Stimulated activated CD8-positive, alpha-beta memory T cell treated with anti-CD3 and anti-CD28 coated beads, Interleukin-12 subunit alpha, Interleukin-12 subunit beta, amount 100 ng/mL, for 24 hours (primary cell): Measurements from ENCODE around the gene CD4.
A peak's percentile ranks its signal among the peaks of the same experiment; 100 is the strongest.
"Not testable (repeated sequence)": the region's sequence is repeated elsewhere in the genome, so short reads cannot be mapped to it uniquely, and the experiment has no call there.

ENCODE experiments used
- DNase-seq: peaks from one replicate; pipeline ENCODE4 v3.0.0-alpha.2; 2020; ENCODE audit errors: extremely low read depth

CD4 gene

DNA sequence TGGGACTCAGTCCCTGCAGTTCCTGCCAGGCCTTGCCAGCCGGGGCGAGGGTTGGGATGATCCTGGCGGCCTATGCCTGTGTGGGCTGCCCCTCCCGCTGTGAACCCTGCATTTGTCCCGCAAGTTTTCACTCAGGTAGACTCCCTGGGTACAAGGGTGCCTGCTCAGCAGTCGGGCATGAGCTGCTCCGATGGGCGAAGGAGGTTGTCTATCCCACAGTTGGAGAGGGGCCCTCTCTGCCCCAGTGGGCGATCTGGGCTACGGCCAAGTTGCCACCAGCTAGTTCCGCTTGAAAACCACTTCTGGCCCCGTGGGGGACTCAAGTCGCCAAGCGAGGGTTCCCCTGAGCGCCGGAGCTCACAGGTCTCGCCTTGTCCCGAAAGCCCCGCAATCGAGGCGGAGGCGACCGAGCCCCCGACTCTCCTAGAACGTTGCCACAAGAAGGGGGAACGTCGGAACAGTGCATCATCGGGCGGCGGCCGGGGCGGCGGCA is 77.6 kb downstream of the CD4 start:
- no peak for DNase-seq

DNA sequence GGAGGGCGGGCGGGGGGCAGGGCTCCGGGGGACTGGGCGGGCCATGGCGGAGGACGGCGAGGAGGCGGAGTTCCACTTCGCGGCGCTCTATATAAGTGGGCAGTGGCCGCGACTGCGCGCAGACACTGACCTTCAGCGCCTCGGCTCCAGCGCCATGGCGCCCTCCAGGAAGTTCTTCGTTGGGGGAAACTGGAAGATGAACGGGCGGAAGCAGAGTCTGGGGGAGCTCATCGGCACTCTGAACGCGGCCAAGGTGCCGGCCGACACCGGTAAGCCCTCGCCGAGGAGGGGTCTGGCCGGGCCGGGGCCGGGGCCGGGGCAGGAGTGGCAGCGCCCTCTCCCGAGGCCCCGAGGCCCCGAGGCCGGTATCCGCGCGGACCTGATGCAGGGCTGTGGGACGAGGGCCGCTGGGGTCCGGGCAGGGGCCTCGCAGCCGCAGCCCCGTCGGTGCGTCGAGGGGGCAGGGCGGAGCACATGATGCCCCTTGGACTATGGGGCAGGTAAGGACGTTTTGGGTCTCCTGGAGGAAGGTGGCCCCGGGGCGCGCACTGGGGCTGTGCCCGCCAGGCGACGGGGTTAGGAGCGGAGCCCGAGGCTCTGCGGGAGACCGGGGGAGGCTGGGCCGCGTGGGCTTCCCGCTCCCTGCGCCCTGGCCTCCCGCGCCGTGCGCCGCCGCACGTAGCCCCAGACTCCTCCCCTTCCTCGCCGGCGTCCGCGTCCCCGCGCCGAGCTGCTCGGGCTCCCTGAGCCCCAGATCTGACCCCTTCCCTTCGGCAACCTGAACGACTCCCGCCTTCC is 78.3 kb downstream of the CD4 start, which contains the start of gene TPI1:
TSS of gene TPI1 (plus strand) at position 119 of the 798 bp plus-strand sequence. CDS start at position 155, 36 bp downstream.
- DNase-seq = peak; percentile 58

DNA sequence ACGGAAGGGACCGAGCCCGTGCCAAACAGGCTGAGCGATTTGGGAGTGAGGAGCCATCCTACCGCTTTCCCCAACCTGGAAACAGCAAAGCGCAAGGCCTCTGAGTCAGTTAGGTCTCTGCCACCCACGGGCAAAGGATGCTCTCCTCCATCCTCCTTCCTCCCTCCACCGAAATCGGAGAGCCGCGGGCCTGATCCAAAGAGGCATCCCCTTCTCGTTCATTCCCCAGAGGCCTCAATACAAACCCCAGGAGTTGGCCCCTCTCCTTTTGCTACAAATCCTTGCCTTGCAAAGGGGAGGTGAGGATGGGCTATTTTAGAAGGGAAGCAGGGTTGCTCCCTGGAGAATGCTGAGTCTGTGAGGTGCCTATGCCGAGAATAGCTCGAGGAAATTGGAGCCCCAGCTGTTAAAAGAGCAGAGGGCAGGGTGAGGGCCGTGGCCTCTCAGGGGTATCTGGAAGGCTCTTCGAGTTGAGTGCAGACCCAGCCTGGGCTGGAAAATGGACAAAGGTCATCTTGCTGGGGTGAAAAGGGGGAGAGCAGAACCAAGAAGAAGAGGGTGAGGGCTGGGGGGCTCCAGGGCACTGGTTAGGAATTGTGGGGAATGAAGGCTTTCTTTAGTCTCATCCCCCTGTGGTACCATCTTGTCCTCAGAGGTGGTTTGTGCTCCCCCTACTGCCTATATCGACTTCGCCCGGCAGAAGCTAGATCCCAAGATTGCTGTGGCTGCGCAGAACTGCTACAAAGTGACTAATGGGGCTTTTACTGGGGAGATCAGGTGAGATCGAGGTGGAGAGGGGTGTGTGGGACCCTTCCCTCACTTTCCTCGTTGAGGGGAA is 79.1 kb downstream of the CD4 start:
- DNase-seq = no peak

DNA sequence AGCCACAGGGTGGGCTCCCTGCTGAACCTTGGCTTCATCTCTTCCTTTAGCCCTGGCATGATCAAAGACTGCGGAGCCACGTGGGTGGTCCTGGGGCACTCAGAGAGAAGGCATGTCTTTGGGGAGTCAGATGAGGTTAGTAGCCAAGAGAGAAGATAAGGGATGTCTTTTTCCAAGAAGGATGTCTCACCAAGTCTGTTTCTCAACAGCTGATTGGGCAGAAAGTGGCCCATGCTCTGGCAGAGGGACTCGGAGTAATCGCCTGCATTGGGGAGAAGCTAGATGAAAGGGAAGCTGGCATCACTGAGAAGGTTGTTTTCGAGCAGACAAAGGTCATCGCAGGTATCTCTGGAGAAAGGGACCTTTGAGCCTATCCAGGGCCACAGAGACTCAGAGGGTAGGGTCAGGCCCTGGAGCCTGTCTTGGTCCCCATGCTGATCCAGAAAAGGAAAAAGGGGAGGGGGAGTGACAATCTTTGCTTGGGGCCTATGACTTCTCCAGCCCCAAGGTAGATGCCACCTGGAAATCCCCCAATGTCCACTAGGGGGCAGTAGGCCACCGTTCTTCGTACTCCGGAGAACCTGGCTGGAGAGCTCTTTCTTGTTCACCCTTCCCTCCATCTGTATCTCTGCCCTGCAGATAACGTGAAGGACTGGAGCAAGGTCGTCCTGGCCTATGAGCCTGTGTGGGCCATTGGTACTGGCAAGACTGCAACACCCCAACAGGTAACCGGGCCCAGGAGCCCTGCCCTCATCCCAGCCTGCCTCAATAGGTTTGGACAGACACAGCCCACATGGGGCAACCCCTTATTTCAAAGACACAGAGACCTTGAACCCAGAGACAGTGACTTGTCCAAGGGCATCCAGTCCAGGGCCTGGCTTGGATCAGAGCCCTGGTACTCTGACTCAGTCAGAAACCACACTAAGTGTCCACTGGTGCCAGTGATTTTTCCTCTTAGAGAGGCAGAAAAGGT is 80.0 kb downstream of the CD4 start:
- peak; percentile 57 for DNase-seq

GRCh38 chr12:6870304-6870703 is 81.0 kb downstream of the CD4 start:
- DNase-seq = not testable (repeated sequence)
